K562 (cell line): ENCODE data around the gene SERTAD3.

Source experiments
- EZH2 ChIP-seq: IDR thresholded peaks from 2 replicates; pipeline ENCODE4 v1.6.1; 2012; ENCODE audit warnings: low read depth, mild to moderate bottlenecking, inconsistent platforms, low read length, borderline replicate concordance
- FOXP1 ChIP-seq: sonication (generic); formaldehyde crosslinking; IDR thresholded peaks from 2 replicates; pipeline ENCODE4 v1.8.0; 2022; ENCODE audit warnings: mild to moderate bottlenecking, missing genetic modification reagents
- KDM5B ChIP-seq: fragments of 200-600 bp; sonication (generic); IDR thresholded peaks from 2 replicates; pipeline ENCODE4 v1.6.1; 2012; ENCODE audit warnings: low read depth, mild to moderate bottlenecking, moderate library complexity, low read length, control low read depth, inconsistent platforms; ENCODE audit not compliant: insufficient replicate concordance
- NFATC3 ChIP-seq: fragments of 450-650 bp; IDR thresholded peaks from 2 replicates; pipeline ENCODE4 v1.6.1; 2017; ENCODE audit warnings: mild to moderate bottlenecking
- PHF8 ChIP-seq: fragments of 200-600 bp; sonication (generic); IDR thresholded peaks from 2 replicates; pipeline ENCODE4 v1.6.1; 2012; ENCODE audit warnings: mixed run types, mild to moderate bottlenecking, inconsistent platforms, low read length, moderate library complexity, borderline replicate concordance
- POLR2A ChIP-seq: fragments of 450-650 bp; conservative IDR thresholded peaks from 2 replicates; pipeline ENCODE4 v1.6.1; 2016
- RFX5 ChIP-seq: IDR thresholded peaks from 2 replicates; pipeline ENCODE4 v1.6.1; 2011; ENCODE audit warnings: low read depth, mild to moderate bottlenecking, improper control_type of control experiment, low read length
- TF ChIP-seq, protein P1 (sequence below), 3 experiments: IDR thresholded peaks in 2 of 3; conservative IDR thresholded peaks in 1 of 3; 2 replicates each; pipeline ENCODE4 v1.5.1; 2011 to 2012; ENCODE audit warnings: low read length in 3 of 3, mild to moderate bottlenecking in 3 of 3, control low read depth in 2 of 3, improper control_type of control experiment in 1 of 3, inconsistent platforms in 1 of 3, low read depth in 1 of 3, mixed read lengths in 1 of 3, moderate library complexity in 1 of 3; ENCODE audit not compliant: insufficient read depth in 2 of 3

DNA sequence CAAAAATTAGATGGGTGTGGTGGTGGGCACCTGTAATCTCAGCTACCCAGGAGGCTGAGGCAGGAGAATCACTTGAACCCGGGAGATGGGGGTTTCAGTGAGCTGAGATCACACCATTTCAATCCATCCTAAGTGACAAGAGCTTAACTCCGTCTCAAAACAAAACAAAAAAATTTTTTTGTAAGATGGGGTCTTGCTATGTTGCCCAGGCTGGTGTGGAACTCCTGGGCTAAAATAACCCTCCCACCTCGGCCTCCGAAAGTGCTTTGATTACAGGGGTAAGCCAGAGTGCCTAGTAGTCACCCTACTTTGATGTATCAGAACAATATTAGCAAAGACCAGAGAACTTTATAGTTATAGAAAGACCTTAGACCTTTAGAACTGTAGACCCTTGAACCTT, 30.6 kb upstream of the SERTAD3 start:
- TF ChIP-seq PHF8, result no peak
- TF ChIP-seq NFATC3, result no peak
- no peak for TF ChIP-seq FOXP1 (CRISPR knock-in tag)
- TF ChIP-seq, protein P1, sequence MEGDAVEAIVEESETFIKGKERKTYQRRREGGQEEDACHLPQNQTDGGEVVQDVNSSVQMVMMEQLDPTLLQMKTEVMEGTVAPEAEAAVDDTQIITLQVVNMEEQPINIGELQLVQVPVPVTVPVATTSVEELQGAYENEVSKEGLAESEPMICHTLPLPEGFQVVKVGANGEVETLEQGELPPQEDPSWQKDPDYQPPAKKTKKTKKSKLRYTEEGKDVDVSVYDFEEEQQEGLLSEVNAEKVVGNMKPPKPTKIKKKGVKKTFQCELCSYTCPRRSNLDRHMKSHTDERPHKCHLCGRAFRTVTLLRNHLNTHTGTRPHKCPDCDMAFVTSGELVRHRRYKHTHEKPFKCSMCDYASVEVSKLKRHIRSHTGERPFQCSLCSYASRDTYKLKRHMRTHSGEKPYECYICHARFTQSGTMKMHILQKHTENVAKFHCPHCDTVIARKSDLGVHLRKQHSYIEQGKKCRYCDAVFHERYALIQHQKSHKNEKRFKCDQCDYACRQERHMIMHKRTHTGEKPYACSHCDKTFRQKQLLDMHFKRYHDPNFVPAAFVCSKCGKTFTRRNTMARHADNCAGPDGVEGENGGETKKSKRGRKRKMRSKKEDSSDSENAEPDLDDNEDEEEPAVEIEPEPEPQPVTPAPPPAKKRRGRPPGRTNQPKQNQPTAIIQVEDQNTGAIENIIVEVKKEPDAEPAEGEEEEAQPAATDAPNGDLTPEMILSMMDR (IDR thresholded peaks at IDR 0.05 in 2 of 3, conservative IDR thresholded peaks at IDR 0.05 in 1 of 3; ENCODE audit: insufficient read depth in 2 of 3, low read depth in 1 of 3, low read length in 3 of 3), result no peak
- no peak for TF ChIP-seq KDM5B
- TF ChIP-seq POLR2A, result no peak
- TF ChIP-seq EZH2, result no peak
- no peak for TF ChIP-seq RFX5
